HEK293 (cell line): Measurements from ENCODE around the gene C6orf58.

Source experiments
- CTCF ChIA-PET: fragments of 350-600 bp; formaldehyde crosslinking; extraction: SDS; loops from one replicate; lab custom pipeline; 2021; ENCODE audit warnings: antibody characterized with exemption; lab: Yijun Ruan, JAX
- POLR2A ChIA-PET: fragments of 300-600 bp; formaldehyde crosslinking; extraction: SDS; loops from one replicate; lab custom pipeline; 2020; ENCODE audit warnings: antibody characterized with exemption, inconsistent platforms; lab: Yijun Ruan, JAX
- H3K27ac ChIP-seq: fragments of 200-500 bp; sonication (Bioruptor generic); 2 replicates; pipeline ENCODE4 v1.5.1; 2014; ENCODE audit warnings: low read depth, low read length, control low read depth, inconsistent platforms; ENCODE audit errors: extremely low read depth
- H3K36me3 ChIP-seq, 2 experiments: fragments of 200-500 bp in 1 of 2; sonication (Bioruptor generic) in 1 of 2; 1 replicate in 1 of 2; 2 replicates in 1 of 2; pipeline ENCODE4 v1.5.1; 2014 to 2017; ENCODE audit warnings: inconsistent platforms in 2 of 2, low read length in 2 of 2; ENCODE audit not compliant: control insufficient read depth in 2 of 2, insufficient read depth in 1 of 2
- H3K4me1 ChIP-seq: fragments of 200-500 bp; sonication (Bioruptor generic); 2 replicates; pipeline ENCODE4 v1.5.1; 2014; ENCODE audit warnings: mild to moderate bottlenecking, low read length, inconsistent platforms; ENCODE audit not compliant: control insufficient read depth, insufficient read depth
- H3K4me3 ChIP-seq: 2 replicates; pipeline ENCODE4 v1.5.1; 2011; ENCODE audit warnings: low read depth, mild to moderate bottlenecking, control low read depth, low read length, moderate library complexity
- H3K9me3 ChIP-seq: fragments of 200-500 bp; sonication (Bioruptor generic); 2 replicates; pipeline ENCODE4 v1.5.1; 2014; ENCODE audit warnings: low read depth, low read length, inconsistent platforms; ENCODE audit not compliant: control insufficient read depth, insufficient read depth
- EGR2 ChIP-seq: fragments of 450-650 bp; formaldehyde crosslinking; IDR thresholded peaks from 2 replicates; pipeline ENCODE4 v1.5.1; 2016; ENCODE audit warnings: low read depth, missing biosample characterization, missing genetic modification characterization
- GLI2 ChIP-seq: fragments of 450-650 bp; formaldehyde crosslinking; IDR thresholded peaks from 2 replicates; pipeline ENCODE4; 2017; ENCODE audit warnings: missing biosample characterization, missing genetic modification characterization, low read depth, borderline replicate concordance
- HIC1 ChIP-seq: fragments of 450-650 bp; formaldehyde crosslinking; IDR thresholded peaks from 2 replicates; pipeline ENCODE4 v1.5.1; 2016; ENCODE audit warnings: missing biosample characterization, missing genetic modification characterization
- HOXD13 ChIP-seq: sonication (generic); formaldehyde crosslinking; IDR thresholded peaks from 2 replicates; pipeline ENCODE4 v1.8.0; 2022; ENCODE audit warnings: missing genetic modification reagents, borderline replicate concordance
- KLF17 ChIP-seq: fragments of 450-650 bp; formaldehyde crosslinking; IDR thresholded peaks from 2 replicates; pipeline ENCODE4 v1.5.1; 2016; ENCODE audit warnings: missing biosample characterization, missing genetic modification characterization
- MZF1 ChIP-seq: fragments of 450-650 bp; formaldehyde crosslinking; IDR thresholded peaks from 2 replicates; pipeline ENCODE4 v1.5.1; 2017; ENCODE audit warnings: missing biosample characterization, missing genetic modification characterization, borderline replicate concordance
- OVOL3 ChIP-seq: fragments of 450-650 bp; formaldehyde crosslinking; IDR thresholded peaks from 2 replicates; pipeline ENCODE4 v1.5.1; 2016; ENCODE audit warnings: missing biosample characterization, missing genetic modification characterization
- PRDM10 ChIP-seq: fragments of 450-650 bp; formaldehyde crosslinking; IDR thresholded peaks from 2 replicates; pipeline ENCODE4 v1.5.1; 2016; ENCODE audit warnings: missing biosample characterization, missing genetic modification characterization
- RBAK ChIP-seq: fragments of 450-650 bp; formaldehyde crosslinking; IDR thresholded peaks from 2 replicates; pipeline ENCODE4 v1.5.1; 2016; ENCODE audit warnings: missing biosample characterization, missing genetic modification characterization
- ZBTB8A ChIP-seq: fragments of 450-650 bp; formaldehyde crosslinking; IDR thresholded peaks from 2 replicates; pipeline ENCODE4 v1.5.1; 2016; ENCODE audit warnings: missing biosample characterization, missing genetic modification characterization
- ZFHX2 ChIP-seq: fragments of 450-650 bp; formaldehyde crosslinking; conservative IDR thresholded peaks from 2 replicates; pipeline ENCODE4 v1.5.1; 2016; ENCODE audit warnings: missing biosample characterization, missing genetic modification characterization
- ZNF121 ChIP-seq: fragments of 450-650 bp; formaldehyde crosslinking; IDR thresholded peaks from 2 replicates; pipeline ENCODE4 v1.5.1; 2016; ENCODE audit warnings: missing biosample characterization, missing genetic modification characterization
- ZNF138 ChIP-seq: fragments of 450-650 bp; formaldehyde crosslinking; IDR thresholded peaks from 2 replicates; pipeline ENCODE4 v1.5.1; 2016; ENCODE audit warnings: missing biosample characterization, missing genetic modification characterization, borderline replicate concordance
- ZNF202 ChIP-seq: fragments of 450-650 bp; formaldehyde crosslinking; IDR thresholded peaks from 2 replicates; pipeline ENCODE4 v1.5.1; 2016; ENCODE audit warnings: missing biosample characterization, missing genetic modification characterization, borderline replicate concordance
- ZNF223 ChIP-seq: fragments of 450-650 bp; formaldehyde crosslinking; IDR thresholded peaks from 2 replicates; pipeline ENCODE4 v1.5.1; 2016; ENCODE audit warnings: missing biosample characterization, missing genetic modification characterization
- ZNF473 ChIP-seq: fragments of 450-650 bp; formaldehyde crosslinking; IDR thresholded peaks from 2 replicates; pipeline ENCODE4 v1.5.1; 2017; ENCODE audit warnings: missing biosample characterization, missing genetic modification characterization
- ZNF560 ChIP-seq: fragments of 450-650 bp; formaldehyde crosslinking; IDR thresholded peaks from 2 replicates; pipeline ENCODE4 v1.5.1; 2017; ENCODE audit warnings: missing biosample characterization, missing genetic modification characterization, borderline replicate concordance
- ZNF623 ChIP-seq: fragments of 450-650 bp; formaldehyde crosslinking; IDR thresholded peaks from 2 replicates; pipeline ENCODE4 v1.5.1; 2016; ENCODE audit warnings: missing biosample characterization, missing genetic modification characterization
- ZNF626 ChIP-seq: fragments of 450-650 bp; sonication (Bioruptor Pico); formaldehyde crosslinking; IDR thresholded peaks from 2 replicates; pipeline ENCODE4 v1.5.1; 2018; ENCODE audit warnings: missing biosample characterization, missing genetic modification characterization, inconsistent platforms
- ZNF677 ChIP-seq: fragments of 450-650 bp; IDR thresholded peaks from 2 replicates; pipeline ENCODE4 v1.5.0; 2018; ENCODE audit warnings: missing biosample characterization, mild to moderate bottlenecking, missing genetic modification characterization, moderate library complexity
- TF ChIP-seq, protein P1 (sequence below): fragments of 450-650 bp; formaldehyde crosslinking; IDR thresholded peaks from 2 replicates; pipeline ENCODE4 v1.5.1; 2016; ENCODE audit warnings: missing biosample characterization, missing genetic modification characterization, borderline replicate concordance
- TF ChIP-seq, protein P2 (sequence below): fragments of 450-650 bp; formaldehyde crosslinking; IDR thresholded peaks from 2 replicates; pipeline ENCODE4 v1.5.1; 2016; ENCODE audit warnings: missing biosample characterization, missing genetic modification characterization
- TF ChIP-seq, protein P3 (sequence below): fragments of 450-650 bp; formaldehyde crosslinking; IDR thresholded peaks from 2 replicates; pipeline ENCODE4 v1.5.1; 2016; ENCODE audit warnings: missing biosample characterization, missing genetic modification characterization

Gene C6orf58

GRCh38 chr6:127618729-127619128 lies 41.8 kb downstream of the C6orf58 start (continued):
- TF ChIP-seq PRDM10 (tag by site-specific recombination) (no peak), ZNF473 (tag by site-specific recombination) (no peak), EGR2 (tag by site-specific recombination) (no peak)

DNA sequence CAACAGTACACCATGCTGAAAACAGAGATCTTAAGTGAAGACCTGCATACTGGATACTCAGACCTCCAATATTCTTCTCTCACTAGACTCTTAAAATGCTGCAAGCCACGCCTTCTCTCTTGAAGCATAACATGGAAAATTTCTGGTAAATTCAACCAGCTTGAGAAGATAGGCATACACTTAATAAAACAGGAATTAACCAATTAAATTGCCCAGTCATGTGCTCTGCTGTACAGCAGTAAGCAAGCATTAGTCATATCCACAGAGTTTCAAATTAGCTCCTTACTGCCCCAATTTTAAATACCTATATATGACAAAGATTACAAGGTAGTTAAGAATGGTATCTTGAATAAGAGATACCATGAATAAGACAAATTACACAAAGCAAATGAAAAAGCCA lies 53.8 kb downstream of the C6orf58 start:
- Histone ChIP-seq H3K9me3 (no peaks in the 10 kb centered on the region), H3K4me3 (no peak overlapping the region), H3K36me3 (no peaks in the 10 kb centered on the region), H3K4me1 (no peaks in the 10 kb centered on the region), H3K27ac (no peak overlapping the region)
- CTCF ChIA-PET: interaction anchor here (0.6 to 1.5 kb wide), 5 partner anchors 10 to 1114 kb away, joined by 3 to 4 read pairs (median 3); no protein-coding TSS in a partner anchor
- no peak for TF ChIP-seq ZNF623 (tag by site-specific recombination)
- TF ChIP-seq, protein P1, sequence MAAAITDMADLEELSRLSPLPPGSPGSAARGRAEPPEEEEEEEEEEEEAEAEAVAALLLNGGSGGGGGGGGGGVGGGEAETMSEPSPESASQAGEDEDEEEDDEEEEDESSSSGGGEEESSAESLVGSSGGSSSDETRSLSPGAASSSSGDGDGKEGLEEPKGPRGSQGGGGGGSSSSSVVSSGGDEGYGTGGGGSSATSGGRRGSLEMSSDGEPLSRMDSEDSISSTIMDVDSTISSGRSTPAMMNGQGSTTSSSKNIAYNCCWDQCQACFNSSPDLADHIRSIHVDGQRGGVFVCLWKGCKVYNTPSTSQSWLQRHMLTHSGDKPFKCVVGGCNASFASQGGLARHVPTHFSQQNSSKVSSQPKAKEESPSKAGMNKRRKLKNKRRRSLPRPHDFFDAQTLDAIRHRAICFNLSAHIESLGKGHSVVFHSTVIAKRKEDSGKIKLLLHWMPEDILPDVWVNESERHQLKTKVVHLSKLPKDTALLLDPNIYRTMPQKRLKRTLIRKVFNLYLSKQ (tag by site-specific recombination): no peak
- no peak for TF ChIP-seq ZNF121 (tag by site-specific recombination)
- TF ChIP-seq, protein P2, sequence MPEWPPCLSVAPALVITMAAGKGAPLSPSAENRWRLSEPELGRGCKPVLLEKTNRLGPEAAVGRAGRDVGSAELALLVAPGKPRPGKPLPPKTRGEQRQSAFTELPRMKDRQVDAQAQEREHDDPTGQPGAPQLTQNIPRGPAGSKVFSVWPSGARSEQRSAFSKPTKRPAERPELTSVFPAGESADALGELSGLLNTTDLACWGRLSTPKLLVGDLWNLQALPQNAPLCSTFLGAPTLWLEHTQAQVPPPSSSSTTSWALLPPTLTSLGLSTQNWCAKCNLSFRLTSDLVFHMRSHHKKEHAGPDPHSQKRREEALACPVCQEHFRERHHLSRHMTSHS: no peak
- no peak for TF ChIP-seq GLI2 (tag by site-specific recombination)
- TF ChIP-seq ZNF626 (tag by site-specific recombination): no peak
- TF ChIP-seq ZNF138 (tag by site-specific recombination): no peak
- TF ChIP-seq RBAK (tag by site-specific recombination): no peak
- POLR2A ChIA-PET: no interaction called here

GRCh38 chr6:127634178-127634577 lies 57.2 kb downstream of the C6orf58 start:
- no peak overlapping the region for H3K4me3 ChIP-seq
- H3K4me1 ChIP-seq: no peaks in the 10 kb centered on the region
- H3K36me3 ChIP-seq: no peaks in the 10 kb centered on the region
- no peak overlapping the region for H3K27ac ChIP-seq
- CTCF ChIA-PET: no interaction called here
- TF ChIP-seq, protein P3, sequence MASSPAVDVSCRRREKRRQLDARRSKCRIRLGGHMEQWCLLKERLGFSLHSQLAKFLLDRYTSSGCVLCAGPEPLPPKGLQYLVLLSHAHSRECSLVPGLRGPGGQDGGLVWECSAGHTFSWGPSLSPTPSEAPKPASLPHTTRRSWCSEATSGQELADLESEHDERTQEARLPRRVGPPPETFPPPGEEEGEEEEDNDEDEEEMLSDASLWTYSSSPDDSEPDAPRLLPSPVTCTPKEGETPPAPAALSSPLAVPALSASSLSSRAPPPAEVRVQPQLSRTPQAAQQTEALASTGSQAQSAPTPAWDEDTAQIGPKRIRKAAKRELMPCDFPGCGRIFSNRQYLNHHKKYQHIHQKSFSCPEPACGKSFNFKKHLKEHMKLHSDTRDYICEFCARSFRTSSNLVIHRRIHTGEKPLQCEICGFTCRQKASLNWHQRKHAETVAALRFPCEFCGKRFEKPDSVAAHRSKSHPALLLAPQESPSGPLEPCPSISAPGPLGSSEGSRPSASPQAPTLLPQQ (tag by site-specific recombination): no peak
- no peak for TF ChIP-seq HIC1 (tag by site-specific recombination)
- no peak for TF ChIP-seq ZNF677 (tag by site-specific recombination)
- no peak for TF ChIP-seq ZNF202 (tag by site-specific recombination)
- TF ChIP-seq ZNF560: no peak
- no peak for TF ChIP-seq MZF1 (tag by site-specific recombination)
- TF ChIP-seq OVOL3 (tag by site-specific recombination): no peak
- no peak for TF ChIP-seq ZNF223 (tag by site-specific recombination)
- TF ChIP-seq KLF17 (tag by site-specific recombination): no peak
- TF ChIP-seq ZBTB8A: no peak
- TF ChIP-seq HOXD13 (CRISPR knock-in tag): no peak
- no peak for TF ChIP-seq GLI2 (tag by site-specific recombination)
- TF ChIP-seq ZFHX2 (tag by site-specific recombination): no peak
- POLR2A ChIA-PET: no interaction called here
- H3K9me3 ChIP-seq: no peaks in the 10 kb centered on the region
